ENCODE measurements around the gene IGFN1.
"Not testable (repeated sequence)": the region's sequence is repeated elsewhere in the genome, so short reads cannot be mapped to it uniquely, and the experiment has no call there.

IGFN1 gene

DNA sequence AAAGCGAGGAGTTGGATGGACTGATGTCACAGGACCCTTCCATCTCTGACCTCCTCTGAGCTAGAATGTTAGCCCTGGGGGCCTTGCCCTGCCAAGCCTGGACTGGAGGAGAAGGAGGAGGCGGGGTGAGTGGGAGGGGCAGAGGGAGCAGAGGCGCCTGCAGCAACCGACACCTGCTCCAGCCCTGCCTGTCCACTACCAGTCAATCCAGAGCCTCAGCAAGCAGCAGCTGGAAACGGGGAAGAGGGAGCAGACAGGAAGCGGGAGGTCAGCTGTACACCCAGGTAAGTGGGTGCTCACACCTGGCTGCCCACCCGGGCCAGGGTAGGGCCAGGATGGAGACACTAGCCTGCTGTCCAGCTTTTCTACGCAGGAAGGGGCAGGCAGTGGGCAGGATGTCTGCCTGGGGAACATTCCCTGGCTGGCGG lies at the start of gene IGFN1:
TSS of gene IGFN1 (plus strand) at position 201 of the 428 bp plus-strand sequence. CDS start 2,470 bp downstream, outside the sequence.
- DNase-seq, result no peak

DNA sequence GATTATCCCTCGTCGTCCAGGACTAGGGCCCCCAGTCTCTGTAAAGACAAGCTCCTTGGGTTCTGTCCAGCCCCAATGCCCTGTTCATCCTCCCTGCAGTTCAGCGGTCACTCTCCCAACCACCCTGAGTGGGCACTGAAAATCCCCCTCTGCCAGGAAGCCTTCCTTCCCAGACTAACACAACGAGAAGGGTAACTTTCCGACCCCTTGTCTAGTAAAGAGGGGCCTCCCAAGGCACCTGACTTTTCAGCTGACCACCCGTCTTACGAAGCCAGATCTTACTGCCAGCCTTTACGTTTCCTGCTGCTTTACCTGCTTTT lies 49.7 kb upstream of the IGFN1 start:
- DNase-seq, result no peak

DNA sequence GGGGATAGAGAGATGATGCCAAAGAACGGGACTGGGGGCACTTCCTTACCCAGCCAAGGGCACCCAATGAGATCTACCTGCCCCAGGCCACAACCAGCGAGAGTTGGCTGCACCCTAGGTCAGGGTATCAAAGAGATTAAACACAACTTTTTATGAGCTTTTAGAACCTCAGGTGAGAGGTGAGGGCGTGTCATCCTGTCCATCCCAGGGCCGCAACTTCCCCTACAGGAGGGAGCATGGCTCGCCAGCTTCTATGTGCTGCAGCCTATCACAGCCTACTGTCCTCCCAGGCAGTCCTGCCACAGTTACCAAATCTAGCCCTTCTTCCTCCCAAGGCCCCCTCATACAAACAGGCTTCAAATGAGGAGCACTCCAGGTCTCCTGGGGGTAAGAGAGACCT lies 49.2 kb upstream of the IGFN1 start:
- DNase-seq, result no peak

DNA sequence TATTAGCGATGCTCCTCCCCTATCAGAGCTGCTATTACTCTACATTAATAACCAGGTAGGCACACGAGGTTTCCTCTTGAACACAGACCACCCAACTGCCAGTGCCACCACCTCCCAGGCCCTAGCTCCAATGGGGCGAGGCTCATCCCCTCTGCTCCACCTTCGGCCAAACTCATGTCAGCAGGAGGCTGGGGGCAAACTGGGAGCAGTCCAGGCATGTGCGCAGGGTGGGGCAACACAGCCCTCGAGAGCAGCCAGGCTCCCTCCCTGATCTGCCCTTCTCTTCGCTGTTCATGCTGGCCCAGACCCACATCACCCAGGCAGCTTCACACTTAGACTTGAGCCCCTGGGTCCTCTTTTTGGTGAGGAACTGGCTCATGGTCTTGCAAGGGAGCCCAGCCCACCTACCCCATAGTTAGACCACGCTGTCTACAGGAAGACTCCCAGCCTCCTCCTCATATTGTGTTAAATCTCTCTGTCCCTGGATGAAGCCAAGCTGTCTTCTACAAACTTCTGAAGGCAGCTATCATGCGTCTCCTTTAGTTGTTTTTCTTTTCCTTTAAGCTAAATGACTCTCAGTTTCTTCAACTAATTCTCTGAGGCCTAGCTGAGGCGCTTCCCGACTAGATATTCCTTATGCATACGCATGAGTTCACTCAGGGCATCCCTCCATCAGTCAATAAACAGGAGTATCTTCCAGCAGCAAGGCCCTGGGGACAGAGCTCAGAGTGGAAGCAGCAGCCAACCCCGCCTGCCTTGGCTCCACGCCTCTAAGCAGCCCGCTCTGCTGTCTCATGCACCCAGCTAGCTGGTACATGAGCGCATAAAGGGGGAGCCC lies 48.4 kb upstream of the IGFN1 start:
- no peak for DNase-seq

DNA sequence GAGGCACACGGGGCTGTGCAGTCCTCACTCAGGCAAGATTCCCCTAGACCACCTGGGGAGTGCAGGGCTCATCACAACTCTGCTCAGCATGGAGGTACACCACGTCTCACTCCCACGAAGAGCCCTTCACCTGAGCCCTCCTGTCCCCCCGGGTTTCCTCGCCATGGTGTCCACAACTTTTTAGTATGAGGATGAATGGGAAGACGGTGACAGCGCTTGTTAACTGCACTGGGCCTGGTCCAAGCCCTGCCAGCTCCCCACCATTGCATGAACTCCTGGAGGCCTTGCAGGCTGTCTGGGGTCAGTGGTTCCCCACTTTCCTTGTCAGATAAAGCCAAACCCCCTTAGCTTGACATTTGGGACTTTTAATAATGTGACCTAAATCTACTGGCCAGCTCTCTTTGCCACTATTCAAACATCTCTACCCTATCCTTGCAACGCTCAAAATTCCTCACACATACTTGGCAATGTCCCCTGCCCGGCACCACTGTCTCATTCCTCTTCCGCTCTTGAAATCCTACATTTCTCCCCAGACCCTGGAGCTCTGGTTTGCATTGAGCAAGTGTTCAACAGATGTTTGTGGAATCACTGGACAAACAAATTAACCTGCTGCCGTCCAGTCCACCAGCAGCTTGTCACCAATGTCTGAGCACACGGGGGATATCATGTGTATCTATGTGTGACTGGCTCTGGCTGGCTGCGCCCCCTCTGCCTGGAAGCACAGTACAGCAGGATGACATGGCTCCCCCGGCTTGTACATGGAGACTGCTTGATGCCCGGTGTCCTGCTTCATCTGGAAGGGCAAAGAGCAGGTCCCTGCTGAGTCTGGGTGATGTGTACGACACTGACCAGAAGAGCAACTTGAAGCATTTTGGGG lies 47.5 kb upstream of the IGFN1 start:
- no peak for DNase-seq

DNA sequence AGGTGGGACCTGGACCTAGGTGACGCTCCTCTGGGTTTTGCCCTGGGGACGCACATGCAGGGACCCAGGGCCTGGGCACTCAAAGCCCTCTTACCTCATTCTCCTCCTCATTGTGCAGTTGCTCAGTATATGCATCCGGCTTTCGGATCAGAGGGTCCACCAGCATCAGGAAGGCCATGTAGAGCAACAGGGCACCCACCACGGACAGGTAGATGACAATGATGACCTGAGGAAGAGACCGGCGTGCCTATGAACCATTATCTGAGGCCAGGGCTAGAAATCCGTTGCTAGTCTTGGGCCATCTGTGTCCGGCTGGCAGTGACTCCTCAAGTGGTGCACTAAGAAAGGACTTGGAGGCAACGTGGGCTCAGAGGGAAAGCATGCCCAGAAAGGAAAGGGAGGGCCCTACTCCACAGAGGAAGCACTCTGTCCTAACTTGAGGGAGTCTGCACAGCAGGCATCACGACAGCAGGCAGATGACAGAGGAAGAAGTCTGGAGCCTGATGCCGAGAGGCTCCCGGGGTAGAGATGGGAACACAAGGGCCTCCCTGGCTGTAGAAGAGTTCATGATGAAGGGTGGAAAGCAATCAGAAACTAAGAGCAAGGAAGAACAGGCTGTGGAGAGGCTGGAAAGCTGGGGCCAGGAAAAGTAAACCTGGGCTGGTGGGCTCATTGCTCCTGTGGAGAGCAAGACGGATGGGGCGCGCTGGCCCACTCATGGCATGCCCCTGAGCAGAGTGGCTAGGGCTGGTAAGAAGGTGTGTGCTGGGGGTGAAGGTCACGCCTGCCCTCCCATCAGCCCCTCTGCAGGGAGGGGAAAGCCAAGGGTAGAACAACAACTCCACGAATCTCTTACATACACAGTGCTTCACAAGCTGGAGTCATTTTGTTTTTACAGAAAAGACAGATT lies 46.6 kb upstream of the IGFN1 start:
- DNase-seq, result no peak

DNA sequence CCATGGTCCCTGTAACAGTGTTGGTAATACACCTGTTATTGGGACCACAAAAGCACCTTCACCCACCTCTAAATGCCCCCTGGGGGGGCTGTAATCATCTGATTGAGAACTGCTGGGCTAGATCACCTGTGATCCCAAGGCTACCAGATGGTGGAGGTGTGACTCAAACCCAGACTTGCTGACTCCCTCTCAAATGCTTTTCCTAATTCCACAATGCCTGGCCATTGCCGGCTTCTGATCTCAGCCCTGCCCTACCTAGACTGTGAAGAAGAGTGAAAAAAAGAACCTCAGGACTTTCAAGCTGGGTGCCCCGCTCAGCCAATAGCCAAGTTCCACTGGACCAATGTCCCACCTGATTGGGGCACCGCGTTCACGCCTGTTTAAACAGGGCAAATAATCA lies 45.9 kb upstream of the IGFN1 start:
- no peak for DNase-seq

DNA sequence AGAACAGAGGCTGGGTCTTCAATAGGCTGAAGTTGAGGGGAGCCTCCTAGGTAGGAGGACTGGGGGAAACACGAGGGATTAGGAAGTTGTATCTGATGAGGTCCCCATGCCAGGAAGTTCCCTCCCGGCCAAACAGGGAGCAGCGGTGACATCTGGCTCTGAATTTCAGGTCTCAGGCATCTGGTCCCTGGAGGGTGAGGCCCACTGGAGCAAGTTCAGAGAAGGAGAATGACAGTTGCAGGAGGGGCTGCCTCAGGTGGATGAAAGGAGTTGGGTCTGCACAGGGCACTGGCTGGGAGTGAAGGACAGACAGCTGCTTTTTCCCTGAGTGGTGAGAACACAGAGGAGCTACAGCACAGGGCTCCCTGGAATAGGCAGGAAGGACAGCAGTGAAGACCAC lies 45.5 kb upstream of the IGFN1 start:
- DNase-seq, result no peak

DNA sequence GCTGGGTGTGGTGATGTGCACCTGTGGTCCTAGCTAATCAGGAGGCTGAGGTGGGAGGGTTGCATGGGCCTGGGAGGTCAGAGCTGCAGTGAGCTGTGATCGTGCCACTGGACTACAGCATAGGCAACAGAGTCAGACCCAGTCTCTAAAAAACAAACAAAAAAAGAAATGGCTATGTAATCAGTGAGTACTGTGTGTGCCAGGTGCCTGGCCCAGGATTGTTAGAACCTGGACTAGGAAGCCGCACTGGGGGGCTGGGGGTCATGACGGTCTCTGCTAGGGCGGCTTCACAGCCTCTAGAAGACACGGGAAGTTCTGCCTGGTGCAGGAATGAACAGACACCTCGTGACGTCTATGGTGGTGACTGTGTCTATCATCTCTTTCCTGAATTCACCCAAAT lies 44.8 kb upstream of the IGFN1 start:
- no peak for DNase-seq

DNA sequence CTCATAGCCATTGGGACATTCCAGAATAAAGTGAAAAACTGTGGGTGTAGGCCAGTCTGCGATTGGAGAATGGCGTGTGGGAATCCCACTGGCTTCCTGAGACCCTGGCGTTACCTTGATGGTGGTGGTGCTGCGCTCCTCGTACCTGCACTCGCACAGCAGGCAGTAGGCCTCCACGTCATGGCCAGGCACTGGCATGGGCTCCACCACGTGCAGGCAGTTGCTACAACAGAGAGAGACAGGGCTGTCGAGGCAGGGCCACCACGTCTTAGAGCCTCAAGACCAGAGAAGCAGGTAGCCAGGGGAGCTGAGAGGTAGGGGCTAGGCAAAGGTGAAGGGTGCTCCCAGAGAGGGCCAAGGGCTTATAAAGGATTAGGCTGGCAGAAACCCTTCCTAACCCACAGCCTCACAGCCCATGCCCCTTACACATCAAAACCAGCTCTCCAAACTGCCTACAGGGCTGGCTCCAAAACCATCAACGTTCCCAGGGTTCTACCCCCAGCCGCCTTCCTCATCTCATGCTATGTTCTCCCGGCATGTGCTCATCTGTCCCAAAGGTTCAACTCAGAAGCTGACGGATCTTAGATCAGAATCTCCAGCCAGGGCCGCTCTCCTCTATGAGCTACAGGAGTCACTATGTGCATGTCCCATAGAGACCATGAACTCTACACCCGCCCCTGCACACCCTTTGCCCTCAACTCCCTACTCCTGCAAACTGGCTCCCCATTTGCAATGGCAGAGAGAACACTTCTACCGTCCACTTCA lies 43.8 kb upstream of the IGFN1 start:
- no peak for DNase-seq

DNA sequence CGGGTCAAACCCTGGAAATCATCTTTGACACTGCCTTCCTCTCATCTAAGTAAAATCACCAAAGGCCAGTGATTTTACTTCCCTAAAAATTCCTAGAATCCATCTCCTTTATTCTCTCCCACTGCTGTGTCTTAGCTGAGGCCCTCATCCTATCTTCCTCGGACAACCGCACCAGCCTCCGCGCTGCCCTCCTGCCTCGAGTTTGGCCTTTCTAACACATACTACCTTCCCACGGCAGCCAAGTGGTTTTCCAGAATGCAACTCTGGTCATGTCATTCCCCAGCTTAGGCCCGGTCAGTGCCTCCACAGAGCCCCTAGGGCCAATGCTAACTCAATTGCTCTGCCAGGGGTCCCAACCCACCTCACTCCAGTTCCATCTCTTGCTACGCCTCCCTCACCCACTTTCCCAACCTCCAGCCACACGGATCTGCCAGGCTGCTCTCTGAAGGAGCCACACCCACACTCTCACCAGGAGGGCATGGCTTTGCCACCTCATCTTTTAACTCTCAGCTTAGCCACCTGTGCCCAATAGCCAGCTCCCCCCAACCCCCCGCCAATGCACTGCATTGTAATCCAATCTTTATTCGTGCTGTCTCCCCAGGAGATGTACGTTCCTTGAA lies 43.1 kb upstream of the IGFN1 start:
- no peak for DNase-seq

DNA sequence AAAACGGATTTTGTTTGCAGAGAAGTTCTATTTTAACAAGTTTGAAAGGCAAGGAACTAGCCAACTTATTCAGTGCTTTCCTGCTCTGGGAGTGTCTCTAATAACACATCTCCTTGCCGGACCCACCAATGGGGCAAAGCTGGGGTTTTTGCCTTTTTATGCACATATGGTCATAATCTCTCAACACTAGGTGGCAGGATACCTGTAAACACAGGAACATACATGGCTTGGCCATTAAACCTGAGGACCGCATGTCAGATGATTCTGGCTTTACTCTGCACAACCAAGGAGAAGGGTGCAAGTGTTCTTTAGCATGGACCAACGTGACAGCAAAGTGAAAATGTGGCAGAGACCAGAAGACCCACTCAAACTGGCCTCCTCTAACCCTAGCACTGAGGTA lies 41.2 kb upstream of the IGFN1 start:
- DNase-seq, result peak; percentile 38

DNA sequence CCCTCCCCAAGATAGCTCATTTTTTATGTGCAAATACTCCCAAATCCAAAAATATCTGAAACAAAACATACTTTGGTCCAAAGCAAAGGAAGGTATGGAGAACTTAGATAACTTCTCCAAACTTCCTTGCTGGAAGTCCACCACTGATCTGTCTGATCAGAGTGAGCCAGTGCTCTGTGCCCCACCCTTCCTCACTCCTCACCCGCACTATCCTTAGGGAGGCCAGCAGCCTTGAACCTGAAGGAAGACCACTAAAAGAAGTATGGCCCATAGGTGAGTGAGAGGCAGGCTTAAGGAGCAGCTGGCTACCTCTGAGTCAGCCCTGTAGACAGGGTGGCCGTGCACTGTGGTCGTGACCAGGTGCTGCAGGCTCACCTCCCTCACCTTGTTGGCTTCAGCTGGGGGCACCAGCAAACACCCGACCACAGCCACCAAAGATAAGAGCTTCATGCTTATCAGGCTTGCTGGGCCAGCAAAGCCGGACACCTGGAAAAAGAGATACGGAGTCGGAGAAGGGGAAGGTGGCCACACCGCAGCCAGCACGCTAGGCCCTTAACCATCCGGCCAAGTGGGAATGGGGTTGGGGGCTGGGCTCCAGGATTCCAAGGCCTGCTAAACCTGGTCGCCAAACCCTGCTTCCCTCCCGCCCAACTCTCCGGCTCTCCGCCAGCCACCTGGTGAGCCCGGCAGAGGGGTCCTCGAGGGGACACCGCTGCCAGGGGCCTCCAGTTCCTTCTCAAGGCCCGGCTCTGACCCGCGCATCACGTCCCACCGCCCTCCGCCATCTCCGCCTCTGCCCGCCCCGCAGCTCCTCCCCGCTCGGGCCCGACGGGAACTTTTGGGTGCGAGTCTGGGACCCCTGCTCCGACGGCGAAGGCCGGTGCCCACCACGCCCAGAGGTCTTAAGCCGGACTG lies 36.9 kb upstream of the IGFN1 start:
- DNase-seq, result no peak

DNA sequence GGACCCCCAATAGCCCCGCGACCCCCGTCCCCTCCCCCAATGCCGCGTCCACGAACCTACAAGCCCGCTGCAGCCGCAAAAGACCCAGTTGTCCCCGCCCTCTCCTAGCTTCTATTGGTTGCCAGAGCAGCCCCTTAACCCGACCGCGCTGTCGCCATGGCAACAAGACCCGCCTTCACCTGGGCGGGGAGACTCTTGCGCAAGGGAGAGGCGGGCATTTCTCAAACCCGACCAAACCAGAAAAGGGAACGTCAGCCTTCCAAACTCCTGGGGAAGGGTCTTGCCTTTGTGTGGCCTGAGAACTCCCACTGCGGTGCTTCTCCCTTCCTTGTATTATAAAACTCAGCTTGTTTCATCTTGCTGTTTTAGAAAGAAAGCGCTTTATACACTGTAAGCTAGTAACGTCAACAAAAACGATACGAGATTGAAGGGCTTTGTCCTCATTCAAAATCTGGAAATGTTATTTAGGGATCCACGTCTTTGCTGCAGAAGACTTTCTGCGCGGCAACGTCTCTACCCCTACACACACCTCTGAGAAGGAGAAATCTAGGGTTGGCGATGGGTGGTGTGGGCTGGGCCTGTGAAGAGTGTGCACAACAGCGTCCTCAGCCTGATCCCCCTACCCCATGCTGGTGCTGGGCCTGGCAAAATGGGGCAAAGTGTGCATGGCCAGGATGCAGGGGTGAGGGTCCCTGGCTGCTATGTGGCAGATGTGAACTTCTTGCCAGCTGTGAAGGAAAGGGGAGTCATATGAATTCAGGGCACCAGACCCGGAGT lies 36.0 kb upstream of the IGFN1 start, which contains the start of gene TMEM9:
TSS of gene TMEM9 (minus strand) at position 86 of the 777 bp plus-strand sequence. CDS start 551 bp downstream, outside the sequence.
- peak; percentile 95 for DNase-seq

DNA sequence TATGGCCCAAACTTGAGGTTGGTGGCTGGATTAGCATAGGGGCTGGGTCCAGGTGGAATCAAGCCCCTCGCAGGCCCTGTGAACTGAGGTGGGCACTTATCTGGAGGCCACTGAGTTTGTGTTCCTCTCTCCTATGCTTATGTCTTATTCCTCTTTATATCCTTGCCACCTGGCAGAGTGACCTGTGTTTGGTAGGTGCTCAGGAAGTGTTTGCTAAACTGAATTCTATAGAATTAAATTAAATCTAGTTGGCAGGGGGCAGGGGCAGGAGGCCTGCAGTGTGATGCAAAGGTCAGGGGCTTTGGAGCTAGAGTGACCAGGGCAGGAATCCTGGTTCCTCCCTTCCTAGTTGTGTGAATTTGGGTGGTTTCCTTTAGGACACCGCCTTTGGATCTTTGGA lies 35.3 kb upstream of the IGFN1 start:
- no peak for DNase-seq

DNA sequence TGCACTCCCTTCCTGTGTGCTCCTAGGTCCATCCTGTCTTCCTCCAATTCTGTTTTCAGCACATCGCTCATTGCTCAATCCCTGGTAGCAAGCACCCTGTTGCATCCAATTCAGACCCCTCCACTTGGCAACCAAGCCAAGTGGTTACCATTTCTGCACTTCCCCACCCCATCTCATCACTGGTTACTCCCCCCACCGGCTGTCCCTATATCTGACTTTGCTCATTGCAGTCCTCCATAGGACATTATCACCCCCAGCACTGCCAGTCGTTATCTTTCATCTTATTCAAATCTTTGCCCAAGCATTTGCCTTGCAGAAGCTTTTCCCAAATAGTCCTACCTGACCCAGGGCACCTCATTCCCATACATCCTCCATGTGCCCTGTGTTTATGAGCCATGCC lies 34.3 kb upstream of the IGFN1 start:
- DNase-seq, result no peak

DNA sequence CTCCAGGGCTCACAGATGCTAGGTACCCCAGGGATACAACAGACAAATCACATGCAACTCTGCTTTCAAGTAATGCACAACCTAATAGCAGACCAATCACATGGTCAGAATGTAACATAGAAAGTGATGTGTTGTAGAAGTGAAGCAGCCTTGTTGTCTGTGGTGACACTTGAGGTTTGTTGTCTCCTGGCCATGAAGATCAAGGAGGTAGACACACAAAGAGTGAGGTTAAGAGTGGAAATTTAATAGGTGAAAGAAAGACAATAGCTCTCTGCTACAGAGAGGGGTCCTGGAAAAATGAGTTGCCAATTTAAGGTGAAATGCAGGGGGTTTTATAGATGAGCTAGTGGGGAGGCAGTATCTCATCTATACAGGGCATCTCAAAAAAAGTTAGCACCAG lies 33.8 kb upstream of the IGFN1 start:
- no peak for DNase-seq

DNA sequence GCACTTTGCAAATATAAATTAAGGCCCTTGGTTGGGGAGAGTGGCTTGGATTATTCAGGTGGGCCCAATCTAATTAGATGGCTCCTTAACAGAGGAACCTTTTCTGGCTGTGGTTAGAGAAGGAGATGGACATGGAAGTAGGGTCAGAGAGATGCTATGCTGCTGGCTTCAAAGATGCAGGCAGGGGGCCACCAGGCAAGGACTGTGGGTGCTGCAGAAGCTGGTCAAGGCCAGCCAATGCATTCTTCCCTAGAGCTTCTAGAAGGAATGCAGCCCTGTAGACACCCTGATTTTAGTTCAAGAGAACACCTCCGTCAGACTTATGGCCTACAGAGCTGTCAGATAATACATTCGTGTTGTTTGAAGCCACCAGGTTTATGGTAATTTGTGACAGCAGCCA lies 32.7 kb upstream of the IGFN1 start:
- no peak for DNase-seq

DNA sequence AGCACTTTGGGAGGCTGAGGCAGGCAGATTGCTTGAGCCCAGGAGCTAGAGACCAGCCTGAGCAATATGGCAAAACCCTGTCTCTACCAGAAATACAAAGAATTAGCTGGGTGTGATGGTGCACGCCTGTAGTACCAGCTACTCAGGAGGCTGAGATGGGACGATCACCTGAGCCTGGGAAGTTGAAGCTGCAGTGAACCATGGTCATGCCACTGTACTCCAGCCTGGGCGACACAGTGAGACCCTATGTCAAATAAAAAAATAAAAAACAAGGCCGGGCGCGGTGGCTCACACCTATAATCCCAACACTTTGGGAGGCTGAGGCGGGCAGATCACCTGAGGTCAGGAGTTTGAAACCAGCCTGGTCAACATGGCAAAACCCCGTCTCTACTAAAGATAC lies 27.6 kb upstream of the IGFN1 start:
- DNase-seq, result not testable (repeated sequence)

DNA sequence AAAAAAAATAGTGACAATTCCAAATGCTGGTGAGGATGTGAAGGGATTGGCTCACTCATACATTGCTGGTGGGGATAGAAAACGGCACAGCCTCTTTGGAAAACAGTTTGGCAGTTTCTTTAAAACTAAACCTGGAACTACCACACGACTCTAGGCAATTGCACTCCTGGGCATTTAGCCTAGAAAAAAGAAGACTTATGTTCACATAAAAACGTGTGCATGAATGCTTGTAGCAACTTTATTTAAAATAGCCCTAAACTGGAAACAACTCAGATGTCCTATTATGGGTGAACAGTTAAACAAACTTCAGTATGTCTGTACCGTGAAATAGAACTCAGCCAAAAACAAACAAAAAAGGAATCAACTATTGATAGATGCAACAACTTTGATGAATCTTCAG lies 26.9 kb upstream of the IGFN1 start:
- no peak for DNase-seq

Data from fibroblast of skin of right quadriceps (primary cell).